HepG2 (cell line): Measurements from ENCODE around the gene RAB3D. TPM values are rescaled to one million over a fixed set of nuclear protein-coding genes. Genes with fewer than 3 reads are reported as not detected.

Experiments
- GTF3A ChIP-seq: sonication (generic); formaldehyde crosslinking; conservative IDR thresholded peaks from 2 replicates; pipeline ENCODE4 v1.4.0; 2020; ENCODE audit warnings: mild to moderate bottlenecking, missing genetic modification reagents
- HNF4G ChIP-seq, 2 experiments: sonication (generic) in 1 of 2; formaldehyde crosslinking in 1 of 2; IDR thresholded peaks; 2 replicates each; pipeline versions ENCODE4 v1.4.0 to v1.6.1; 2011 to 2020; ENCODE audit warnings: borderline replicate concordance in 2 of 2, low read depth in 2 of 2, mild to moderate bottlenecking in 2 of 2, low read length in 1 of 2, missing genetic modification reagents in 1 of 2, moderate library complexity in 1 of 2
- NFAT5 ChIP-seq: sonication (generic); formaldehyde crosslinking; IDR thresholded peaks from 2 replicates; pipeline ENCODE4 v1.4.0; 2020; ENCODE audit warnings: missing genetic modification reagents
- PREB ChIP-seq: sonication (generic); formaldehyde crosslinking; IDR thresholded peaks from 2 replicates; pipeline ENCODE4 v1.4.0; 2020; ENCODE audit warnings: missing genetic modification reagents
- SOX5 ChIP-seq: IDR thresholded peaks from 2 replicates; pipeline ENCODE4 v1.6.1; 2016; ENCODE audit warnings: borderline replicate concordance
- SOX6 ChIP-seq, 2 experiments: fragments of 450-650 bp in 1 of 2; sonication (generic) in 1 of 2; formaldehyde crosslinking in 1 of 2; IDR thresholded peaks; 2 replicates each; pipeline versions ENCODE4 v1.4.0 to v1.6.1; 2017 to 2020; ENCODE audit warnings: antibody characterized with exemption in 1 of 2, mild to moderate bottlenecking in 1 of 2, missing genetic modification reagents in 1 of 2
- SP2 ChIP-seq: sonication (generic); formaldehyde crosslinking; IDR thresholded peaks from 2 replicates; pipeline ENCODE4 v1.5.1; 2020; ENCODE audit warnings: mild to moderate bottlenecking, missing genetic modification reagents
- SPEN ChIP-seq: sonication (generic); formaldehyde crosslinking; IDR thresholded peaks from 2 replicates; pipeline ENCODE4 v1.5.1; 2020; ENCODE audit warnings: low read depth, mild to moderate bottlenecking, missing genetic modification reagents
- XBP1 ChIP-seq: sonication (generic); formaldehyde crosslinking; IDR thresholded peaks from 2 replicates; pipeline ENCODE4 v1.5.0; 2020; ENCODE audit warnings: missing genetic modification reagents
- ZNF382 ChIP-seq: sonication (generic); formaldehyde crosslinking; IDR thresholded peaks from 2 replicates; pipeline ENCODE4 v1.5.0; 2020; ENCODE audit warnings: missing genetic modification reagents, mild to moderate bottlenecking, borderline replicate concordance
- ZNF441 ChIP-seq: sonication (generic); formaldehyde crosslinking; IDR thresholded peaks from 2 replicates; pipeline ENCODE4 v1.7.0; 2021; ENCODE audit warnings: missing genetic modification reagents, borderline replicate concordance
- ZNF576 ChIP-seq: sonication (generic); formaldehyde crosslinking; IDR thresholded peaks from 2 replicates; pipeline ENCODE4 v1.4.0; 2020; ENCODE audit warnings: mild to moderate bottlenecking, missing genetic modification reagents
- ZNF740 ChIP-seq: sonication (generic); formaldehyde crosslinking; IDR thresholded peaks from 2 replicates; pipeline ENCODE4 v1.4.0; 2020; ENCODE audit warnings: missing genetic modification reagents
- polyA plus RNA-seq, 8 experiments: library from polyadenylated mRNA; depleted of rRNA in 3 of 8; stranded (reverse) in 7 of 8; unstranded in 1 of 8; fragments of >200 nt; fragmentation: Illumina TruSeq in 4 of 8; extraction: Trizol in 4 of 8; gene quantifications; 2 replicates each; pipeline versions ENCODE4 v1.2.1 to v1.2.3, GENCODE V29; 2011 to 2016; ENCODE audit warnings: low read depth in 4 of 8, missing spikeins in 1 of 8, mixed read lengths in 1 of 8; ENCODE audit not compliant: insufficient read depth in 1 of 8
- total RNA-seq, 5 experiments: library from RNA; depleted of rRNA; stranded (reverse); fragments of >200 nt; fragmentation: Illumina TruSeq; extraction: Trizol; gene quantifications; 2 replicates each; pipeline ENCODE4 v1.2.3, GENCODE V29; 2016; ENCODE audit warnings: low read depth in 1 of 5
- TF ChIP-seq, protein P1 (sequence below): sonication (generic); formaldehyde crosslinking; IDR thresholded peaks from 2 replicates; pipeline ENCODE4 v1.5.0; 2020; ENCODE audit warnings: mild to moderate bottlenecking, missing genetic modification reagents
- TF ChIP-seq, protein P2 (sequence below): sonication (generic); formaldehyde crosslinking; IDR thresholded peaks from 2 replicates; pipeline ENCODE4 v1.4.0; 2020; ENCODE audit warnings: missing genetic modification reagents
- TF ChIP-seq, protein P3 (sequence below): sonication (generic); formaldehyde crosslinking; IDR thresholded peaks from 2 replicates; pipeline ENCODE4 v1.5.0; 2020; ENCODE audit warnings: missing genetic modification reagents

RAB3D gene
- total and polyA plus RNA-seq, 2 of the 13 experiments (the other 11 are each of a cell fraction or from before 2014, with no cell fraction given) = 2.0 to 16.1 TPM

DNA sequence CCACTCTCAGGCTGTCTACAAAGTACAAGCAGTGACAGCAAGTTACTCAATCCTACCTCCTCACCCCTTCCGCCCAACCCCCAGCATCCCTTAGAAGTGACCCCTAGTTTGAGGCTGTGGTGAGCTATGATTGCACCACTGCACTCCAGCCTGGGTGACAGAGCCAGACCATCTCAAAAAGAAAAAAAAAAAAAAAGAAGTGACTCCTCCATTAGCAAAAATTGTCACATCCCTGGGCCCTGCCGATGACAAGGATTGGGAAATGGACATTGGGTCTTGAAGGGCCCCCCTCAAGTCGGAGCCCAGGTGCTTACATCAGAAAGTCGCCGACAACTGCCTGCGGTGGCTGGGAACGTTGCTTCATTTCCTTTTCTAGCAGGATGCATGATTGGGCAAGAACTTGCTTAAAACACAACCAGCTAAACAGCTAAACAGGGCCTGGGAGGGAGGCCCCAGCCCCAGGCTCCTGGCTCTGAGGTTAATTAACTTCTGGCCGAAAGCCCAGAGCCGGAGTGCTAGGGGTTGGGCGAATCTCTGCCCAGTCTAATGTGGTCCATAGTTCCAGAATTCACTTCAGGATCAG is 15.3 kb downstream of the RAB3D start (continued):
- TF ChIP-seq, protein P1, sequence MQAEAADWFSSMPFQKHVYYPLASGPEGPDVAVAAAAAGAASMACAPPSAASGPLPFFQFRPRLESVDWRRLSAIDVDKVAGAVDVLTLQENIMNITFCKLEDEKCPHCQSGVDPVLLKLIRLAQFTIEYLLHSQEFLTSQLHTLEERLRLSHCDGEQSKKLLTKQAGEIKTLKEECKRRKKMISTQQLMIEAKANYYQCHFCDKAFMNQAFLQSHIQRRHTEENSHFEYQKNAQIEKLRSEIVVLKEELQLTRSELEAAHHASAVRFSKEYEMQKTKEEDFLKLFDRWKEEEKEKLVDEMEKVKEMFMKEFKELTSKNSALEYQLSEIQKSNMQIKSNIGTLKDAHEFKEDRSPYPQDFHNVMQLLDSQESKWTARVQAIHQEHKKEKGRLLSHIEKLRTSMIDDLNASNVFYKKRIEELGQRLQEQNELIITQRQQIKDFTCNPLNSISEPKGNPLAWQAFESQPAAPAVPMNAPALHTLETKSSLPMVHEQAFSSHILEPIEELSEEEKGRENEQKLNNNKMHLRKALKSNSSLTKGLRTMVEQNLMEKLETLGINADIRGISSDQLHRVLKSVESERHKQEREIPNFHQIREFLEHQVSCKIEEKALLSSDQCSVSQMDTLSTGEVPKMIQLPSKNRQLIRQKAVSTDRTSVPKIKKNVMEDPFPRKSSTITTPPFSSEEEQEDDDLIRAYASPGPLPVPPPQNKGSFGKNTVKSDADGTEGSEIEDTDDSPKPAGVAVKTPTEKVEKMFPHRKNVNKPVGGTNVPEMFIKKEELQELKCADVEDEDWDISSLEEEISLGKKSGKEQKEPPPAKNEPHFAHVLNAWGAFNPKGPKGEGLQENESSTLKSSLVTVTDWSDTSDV = no peak
- no peak for TF ChIP-seq PREB (CRISPR knock-in tag)
- TF ChIP-seq GTF3A (CRISPR knock-in tag) = no peak
- TF ChIP-seq, protein P2, sequence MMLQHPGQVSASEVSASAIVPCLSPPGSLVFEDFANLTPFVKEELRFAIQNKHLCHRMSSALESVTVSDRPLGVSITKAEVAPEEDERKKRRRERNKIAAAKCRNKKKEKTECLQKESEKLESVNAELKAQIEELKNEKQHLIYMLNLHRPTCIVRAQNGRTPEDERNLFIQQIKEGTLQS (CRISPR knock-in tag) = no peak
- TF ChIP-seq, protein P3, sequence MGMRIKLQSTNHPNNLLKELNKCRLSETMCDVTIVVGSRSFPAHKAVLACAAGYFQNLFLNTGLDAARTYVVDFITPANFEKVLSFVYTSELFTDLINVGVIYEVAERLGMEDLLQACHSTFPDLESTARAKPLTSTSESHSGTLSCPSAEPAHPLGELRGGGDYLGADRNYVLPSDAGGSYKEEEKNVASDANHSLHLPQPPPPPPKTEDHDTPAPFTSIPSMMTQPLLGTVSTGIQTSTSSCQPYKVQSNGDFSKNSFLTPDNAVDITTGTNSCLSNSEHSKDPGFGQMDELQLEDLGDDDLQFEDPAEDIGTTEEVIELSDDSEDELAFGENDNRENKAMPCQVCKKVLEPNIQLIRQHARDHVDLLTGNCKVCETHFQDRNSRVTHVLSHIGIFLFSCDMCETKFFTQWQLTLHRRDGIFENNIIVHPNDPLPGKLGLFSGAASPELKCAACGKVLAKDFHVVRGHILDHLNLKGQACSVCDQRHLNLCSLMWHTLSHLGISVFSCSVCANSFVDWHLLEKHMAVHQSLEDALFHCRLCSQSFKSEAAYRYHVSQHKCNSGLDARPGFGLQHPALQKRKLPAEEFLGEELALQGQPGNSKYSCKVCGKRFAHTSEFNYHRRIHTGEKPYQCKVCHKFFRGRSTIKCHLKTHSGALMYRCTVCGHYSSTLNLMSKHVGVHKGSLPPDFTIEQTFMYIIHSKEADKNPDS = no peak
- TF ChIP-seq XBP1 (CRISPR knock-in tag) = no peak
- TF ChIP-seq NFAT5 (CRISPR knock-in tag) = no peak
- TF ChIP-seq ZNF382 (CRISPR knock-in tag) = no peak
- TF ChIP-seq SOX6 (IDR thresholded peaks at IDR 0.05) = no peak
- TF ChIP-seq SOX6 (CRISPR knock-in tag; IDR thresholded peaks at IDR 0.05) = peak; percentile 88
- no peak for TF ChIP-seq ZNF576 (CRISPR knock-in tag)
- no peak for TF ChIP-seq HNF4G (IDR thresholded peaks at IDR 0.05; ENCODE audit: borderline replicate concordance, low read depth, low read length)
- TF ChIP-seq HNF4G (CRISPR knock-in tag; IDR thresholded peaks at IDR 0.05; ENCODE audit: borderline replicate concordance, low read depth) = no peak
- TF ChIP-seq ZNF441 (CRISPR knock-in tag) = peak; percentile 41; the same call in 1 of the 2 replicates
- TF ChIP-seq SOX5 = peak; percentile 71
- TF ChIP-seq SP2 = no peak
- TF ChIP-seq ZNF740 (CRISPR knock-in tag) = no peak
- TF ChIP-seq SPEN = no peak
